HepG2 (cell line): ENCODE results near the gene ERCC5. TPM values are rescaled to one million over a fixed set of nuclear protein-coding genes. Genes with fewer than 3 reads are reported as not detected.

Experiments
- HHEX ChIP-seq: IDR thresholded peaks from 2 replicates; pipeline ENCODE4 v1.6.1; 2016; ENCODE audit warnings: control low read depth
- HOXD1 ChIP-seq: sonication (generic); formaldehyde crosslinking; IDR thresholded peaks from 2 replicates; pipeline ENCODE4 v1.5.0; 2020; ENCODE audit warnings: missing genetic modification reagents
- NCOA1 ChIP-seq: sonication (generic); formaldehyde crosslinking; IDR thresholded peaks from 2 replicates; pipeline ENCODE4 v1.9.0; 2021; ENCODE audit warnings: missing genetic modification reagents
- NFIC ChIP-seq: IDR thresholded peaks from 2 replicates; pipeline ENCODE4 v1.6.1; 2012; ENCODE audit warnings: mild to moderate bottlenecking, low read length, inconsistent platforms
- NFKB2 ChIP-seq: sonication (generic); formaldehyde crosslinking; IDR thresholded peaks from 2 replicates; pipeline ENCODE4 v1.4.0; 2020; ENCODE audit warnings: missing genetic modification reagents, borderline replicate concordance
- SMAD3 ChIP-seq: sonication (generic); formaldehyde crosslinking; IDR thresholded peaks from 2 replicates; pipeline ENCODE4 v1.4.0; 2020; ENCODE audit warnings: missing genetic modification reagents
- SMYD3 ChIP-seq: sonication (generic); formaldehyde crosslinking; IDR thresholded peaks from 2 replicates; pipeline ENCODE4 v1.8.1; 2023; ENCODE audit warnings: mild to moderate bottlenecking, missing genetic modification reagents
- TP53 ChIP-seq: sonication (generic); formaldehyde crosslinking; conservative IDR thresholded peaks from 2 replicates; pipeline ENCODE4 v1.4.0; 2020; ENCODE audit warnings: missing genetic modification reagents
- ZBTB1 ChIP-seq: sonication (generic); formaldehyde crosslinking; IDR thresholded peaks from 2 replicates; pipeline ENCODE4 v1.4.0; 2020; ENCODE audit warnings: missing genetic modification reagents, borderline replicate concordance
- ZBTB38 ChIP-seq: sonication (generic); formaldehyde crosslinking; IDR thresholded peaks from 2 replicates; pipeline ENCODE4 v1.5.1; 2020; ENCODE audit warnings: mild to moderate bottlenecking, missing genetic modification reagents
- ZFP90 ChIP-seq: sonication (generic); formaldehyde crosslinking; IDR thresholded peaks from 2 replicates; pipeline ENCODE4 v1.8.0; 2022; ENCODE audit warnings: missing genetic modification reagents, mild to moderate bottlenecking, inconsistent platforms, borderline replicate concordance
- ZNF160 ChIP-seq: sonication (generic); formaldehyde crosslinking; IDR thresholded peaks from 2 replicates; pipeline ENCODE4 v1.8.0; 2022; ENCODE audit warnings: mild to moderate bottlenecking, inconsistent platforms, missing genetic modification reagents
- ZNF234 ChIP-seq: sonication (generic); formaldehyde crosslinking; conservative IDR thresholded peaks from 2 replicates; pipeline ENCODE4 v1.5.1; 2020; ENCODE audit warnings: mild to moderate bottlenecking, missing genetic modification reagents
- polyA plus RNA-seq, 8 experiments: library from polyadenylated mRNA; depleted of rRNA in 3 of 8; stranded (reverse) in 7 of 8; unstranded in 1 of 8; fragments of >200 nt; fragmentation: Illumina TruSeq in 4 of 8; extraction: Trizol in 4 of 8; gene quantifications; 2 replicates each; pipeline versions ENCODE4 v1.2.1 to v1.2.3, GENCODE V29; 2011 to 2016; ENCODE audit warnings: low read depth in 4 of 8, missing spikeins in 1 of 8, mixed read lengths in 1 of 8; ENCODE audit not compliant: insufficient read depth in 1 of 8
- total RNA-seq, 5 experiments: library from RNA; depleted of rRNA; stranded (reverse); fragments of >200 nt; fragmentation: Illumina TruSeq; extraction: Trizol; gene quantifications; 2 replicates each; pipeline ENCODE4 v1.2.3, GENCODE V29; 2016; ENCODE audit warnings: low read depth in 1 of 5
- TF ChIP-seq, protein P1 (sequence below), 2 experiments: sonication (generic) in 1 of 2; formaldehyde crosslinking in 1 of 2; IDR thresholded peaks; 2 replicates each; pipeline versions ENCODE4 v1.4.0 to v1.6.1; 2016 to 2020; ENCODE audit warnings: borderline replicate concordance in 1 of 2, low read depth in 1 of 2, mild to moderate bottlenecking in 1 of 2, missing genetic modification reagents in 1 of 2
- TF ChIP-seq, protein P2 (sequence below): sonication (generic); formaldehyde crosslinking; IDR thresholded peaks from 2 replicates; pipeline ENCODE4 v1.4.0; 2020; ENCODE audit warnings: missing genetic modification reagents
- TF ChIP-seq, protein P3 (sequence below): IDR thresholded peaks from 2 replicates; pipeline ENCODE4 v1.6.1; 2012; ENCODE audit warnings: low read depth, low read length, improper control_type of control experiment
- TF ChIP-seq, protein P4 (sequence below): sonication (generic); formaldehyde crosslinking; IDR thresholded peaks from 2 replicates; pipeline ENCODE4 v1.5.0; 2020; ENCODE audit warnings: mild to moderate bottlenecking, low read depth, missing genetic modification reagents, borderline replicate concordance
- TF ChIP-seq, protein P5 (sequence below): sonication (generic); formaldehyde crosslinking; IDR thresholded peaks from 2 replicates; pipeline ENCODE4 v1.8.0; 2022; ENCODE audit warnings: mild to moderate bottlenecking, missing genetic modification reagents, borderline replicate concordance

ERCC5 gene
- total and polyA plus RNA-seq, 2 of the 13 experiments (the other 11 are each of a cell fraction or from before 2014, with no cell fraction given), result 12.9 to 35.5 TPM

DNA sequence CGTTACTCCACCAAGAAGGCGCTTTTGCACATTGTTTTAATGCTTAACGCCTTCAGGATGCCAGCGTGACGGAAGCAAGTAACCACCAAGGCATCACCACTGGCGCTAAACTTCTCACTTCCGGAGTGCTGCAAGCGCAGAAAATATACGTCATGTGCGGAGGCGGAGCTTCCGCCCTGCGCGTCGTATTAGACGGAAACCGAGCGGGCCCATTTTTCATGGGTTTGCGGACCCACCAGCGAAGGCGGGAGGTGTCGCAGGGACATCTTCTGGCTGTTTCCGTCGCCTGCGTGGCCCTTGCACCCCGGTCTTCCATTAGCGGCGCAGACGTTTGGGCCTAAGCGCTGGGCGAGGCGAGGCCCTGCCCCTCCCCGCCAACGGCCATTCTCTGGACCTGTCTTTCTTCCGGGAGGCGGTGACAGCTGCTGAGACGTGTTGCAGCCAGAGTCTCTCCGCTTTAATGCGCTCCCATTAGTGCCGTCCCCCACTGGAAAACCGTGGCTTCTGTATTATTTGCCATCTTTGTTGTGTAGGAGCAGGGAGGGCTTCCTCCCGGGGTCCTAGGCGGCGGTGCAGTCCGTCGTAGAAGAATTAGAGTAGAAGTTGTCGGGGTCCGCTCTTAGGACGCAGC, at the start of gene ERCC5 (continued):
- TF ChIP-seq, protein P1, sequence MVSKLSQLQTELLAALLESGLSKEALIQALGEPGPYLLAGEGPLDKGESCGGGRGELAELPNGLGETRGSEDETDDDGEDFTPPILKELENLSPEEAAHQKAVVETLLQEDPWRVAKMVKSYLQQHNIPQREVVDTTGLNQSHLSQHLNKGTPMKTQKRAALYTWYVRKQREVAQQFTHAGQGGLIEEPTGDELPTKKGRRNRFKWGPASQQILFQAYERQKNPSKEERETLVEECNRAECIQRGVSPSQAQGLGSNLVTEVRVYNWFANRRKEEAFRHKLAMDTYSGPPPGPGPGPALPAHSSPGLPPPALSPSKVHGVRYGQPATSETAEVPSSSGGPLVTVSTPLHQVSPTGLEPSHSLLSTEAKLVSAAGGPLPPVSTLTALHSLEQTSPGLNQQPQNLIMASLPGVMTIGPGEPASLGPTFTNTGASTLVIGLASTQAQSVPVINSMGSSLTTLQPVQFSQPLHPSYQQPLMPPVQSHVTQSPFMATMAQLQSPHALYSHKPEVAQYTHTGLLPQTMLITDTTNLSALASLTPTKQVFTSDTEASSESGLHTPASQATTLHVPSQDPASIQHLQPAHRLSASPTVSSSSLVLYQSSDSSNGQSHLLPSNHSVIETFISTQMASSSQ (IDR thresholded peaks at IDR 0.05; ENCODE audit: low read depth), result peak; percentile 43; the same call in 1 of the 2 replicates
- TF ChIP-seq, protein P1 (CRISPR knock-in tag; IDR thresholded peaks at IDR 0.05; ENCODE audit: borderline replicate concordance), result peak; percentile 73; the same call in 1 of the 2 replicates
- TF ChIP-seq, protein P2, sequence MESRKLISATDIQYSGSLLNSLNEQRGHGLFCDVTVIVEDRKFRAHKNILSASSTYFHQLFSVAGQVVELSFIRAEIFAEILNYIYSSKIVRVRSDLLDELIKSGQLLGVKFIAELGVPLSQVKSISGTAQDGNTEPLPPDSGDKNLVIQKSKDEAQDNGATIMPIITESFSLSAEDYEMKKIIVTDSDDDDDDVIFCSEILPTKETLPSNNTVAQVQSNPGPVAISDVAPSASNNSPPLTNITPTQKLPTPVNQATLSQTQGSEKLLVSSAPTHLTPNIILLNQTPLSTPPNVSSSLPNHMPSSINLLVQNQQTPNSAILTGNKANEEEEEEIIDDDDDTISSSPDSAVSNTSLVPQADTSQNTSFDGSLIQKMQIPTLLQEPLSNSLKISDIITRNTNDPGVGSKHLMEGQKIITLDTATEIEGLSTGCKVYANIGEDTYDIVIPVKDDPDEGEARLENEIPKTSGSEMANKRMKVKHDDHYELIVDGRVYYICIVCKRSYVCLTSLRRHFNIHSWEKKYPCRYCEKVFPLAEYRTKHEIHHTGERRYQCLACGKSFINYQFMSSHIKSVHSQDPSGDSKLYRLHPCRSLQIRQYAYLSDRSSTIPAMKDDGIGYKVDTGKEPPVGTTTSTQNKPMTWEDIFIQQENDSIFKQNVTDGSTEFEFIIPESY (CRISPR knock-in tag), result 0 out of 2 replicates have a peak, but pooled peaks have one; percentile 56
- TF ChIP-seq ZFP90 (CRISPR knock-in tag) (peak; percentile 88; the same call in 1 of the 2 replicates), ZBTB38 (peak; percentile 90), NFIC (peak; percentile 63), HHEX (CRISPR knock-in tag) (no peak), NFKB2 (peak; percentile 88; the same call in 1 of the 2 replicates), SMAD3 (peak; percentile 89), SMYD3 (CRISPR knock-in tag) (peak; percentile 89), TP53 (CRISPR knock-in tag) (0 out of 2 replicates have a peak, but pooled peaks have one; percentile 14), ZBTB1 (CRISPR knock-in tag) (no peak), ZNF234 (peak; percentile 34; the same call in 1 of the 2 replicates), NCOA1 (0 out of 2 replicates have a peak, but pooled peaks have one; percentile 16), ZNF160 (peak; percentile 92), HOXD1 (no peak)
- TF ChIP-seq, protein P3, sequence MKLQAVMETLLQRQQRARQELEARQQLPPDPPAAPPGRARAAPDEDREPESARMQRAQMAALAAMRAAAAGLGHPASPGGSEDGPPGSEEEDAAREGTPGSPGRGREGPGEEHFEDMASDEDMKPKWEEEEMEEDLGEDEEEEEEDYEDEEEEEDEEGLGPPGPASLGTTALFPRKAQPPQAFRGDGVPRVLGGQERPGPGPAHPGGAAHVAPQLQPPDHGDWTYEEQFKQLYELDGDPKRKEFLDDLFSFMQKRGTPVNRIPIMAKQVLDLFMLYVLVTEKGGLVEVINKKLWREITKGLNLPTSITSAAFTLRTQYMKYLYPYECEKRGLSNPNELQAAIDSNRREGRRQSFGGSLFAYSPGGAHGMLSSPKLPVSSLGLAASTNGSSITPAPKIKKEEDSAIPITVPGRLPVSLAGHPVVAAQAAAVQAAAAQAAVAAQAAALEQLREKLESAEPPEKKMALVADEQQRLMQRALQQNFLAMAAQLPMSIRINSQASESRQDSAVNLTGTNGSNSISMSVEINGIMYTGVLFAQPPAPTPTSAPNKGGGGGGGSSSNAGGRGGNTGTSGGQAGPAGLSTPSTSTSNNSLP, result no peak
- TF ChIP-seq, protein P4, sequence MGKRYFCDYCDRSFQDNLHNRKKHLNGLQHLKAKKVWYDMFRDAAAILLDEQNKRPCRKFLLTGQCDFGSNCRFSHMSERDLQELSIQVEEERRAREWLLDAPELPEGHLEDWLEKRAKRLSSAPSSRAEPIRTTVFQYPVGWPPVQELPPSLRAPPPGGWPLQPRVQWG (CRISPR knock-in tag), result no peak
- TF ChIP-seq, protein P5, sequence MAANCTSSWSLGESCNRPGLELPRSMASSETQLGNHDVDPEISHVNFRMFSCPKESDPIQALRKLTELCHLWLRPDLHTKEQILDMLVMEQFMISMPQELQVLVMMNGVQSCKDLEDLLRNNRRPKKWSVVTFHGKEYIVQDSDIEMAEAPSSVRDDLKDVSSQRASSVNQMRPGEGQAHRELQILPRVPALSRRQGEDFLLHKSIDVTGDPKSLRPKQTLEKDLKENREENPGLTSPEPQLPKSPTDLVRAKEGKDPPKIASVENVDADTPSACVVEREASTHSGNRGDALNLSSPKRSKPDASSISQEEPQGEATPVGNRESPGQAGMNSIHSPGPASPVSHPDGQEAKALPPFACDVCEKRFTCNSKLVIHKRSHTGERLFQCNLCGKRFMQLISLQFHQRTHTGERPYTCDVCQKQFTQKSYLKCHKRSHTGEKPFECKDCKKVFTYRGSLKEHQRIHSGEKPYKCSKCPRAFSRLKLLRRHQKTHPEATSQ, result peak; percentile 83; the same call in 1 of the 2 replicates
